ENCODE data around the gene IGF2BP3. TPM values are rescaled to one million over a fixed set of nuclear protein-coding genes. Genes with fewer than 3 reads are reported as not detected.

The IGF2BP3 gene
- polyA plus RNA-seq, 1 donor from 2014 or later: 5.4 TPM

DNA sequence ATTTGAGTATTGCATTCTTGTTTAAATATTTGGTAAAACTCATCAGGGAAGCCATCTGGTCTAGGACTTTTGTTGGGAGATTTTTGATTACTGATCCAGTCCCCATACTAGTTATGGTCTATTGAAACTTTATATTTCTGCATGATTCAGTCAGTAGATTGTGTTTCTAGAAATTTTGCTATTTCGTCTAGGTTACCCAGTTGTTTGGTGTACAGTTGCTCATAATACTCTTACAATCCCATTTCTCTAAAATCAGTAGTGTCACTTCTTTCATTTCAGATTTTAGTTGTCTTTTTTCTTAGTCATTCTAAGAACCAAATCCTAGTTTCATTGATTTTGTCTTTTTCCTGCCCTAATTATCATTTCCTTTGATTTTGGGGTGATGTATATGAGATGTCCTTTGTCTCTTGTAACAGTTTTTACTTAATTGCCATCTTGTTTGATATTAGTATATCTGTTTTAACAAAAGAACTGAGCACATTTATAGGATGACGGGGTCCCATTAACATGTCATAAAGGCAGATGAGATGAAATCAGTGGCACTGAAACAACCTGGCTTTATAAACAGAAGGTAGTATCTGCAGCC is 163.3 kb downstream of the IGF2BP3 start:
- Mint-ChIP-seq H3K27ac (no peak overlapping the region), H3K9me3 (peaks cover 0 to 2% (median 0%) of the 10 kb centered on the region in 3 donors), H3K4me3 (no peak overlapping the region), H3K36me3 (peaks cover 12% of the 10 kb centered on the region), H3K4me1 (peaks cover 25 to 28% (median 26%) of the 10 kb centered on the region in 3 donors), H3K27me3 (no peaks in the 10 kb centered on the region)

DNA sequence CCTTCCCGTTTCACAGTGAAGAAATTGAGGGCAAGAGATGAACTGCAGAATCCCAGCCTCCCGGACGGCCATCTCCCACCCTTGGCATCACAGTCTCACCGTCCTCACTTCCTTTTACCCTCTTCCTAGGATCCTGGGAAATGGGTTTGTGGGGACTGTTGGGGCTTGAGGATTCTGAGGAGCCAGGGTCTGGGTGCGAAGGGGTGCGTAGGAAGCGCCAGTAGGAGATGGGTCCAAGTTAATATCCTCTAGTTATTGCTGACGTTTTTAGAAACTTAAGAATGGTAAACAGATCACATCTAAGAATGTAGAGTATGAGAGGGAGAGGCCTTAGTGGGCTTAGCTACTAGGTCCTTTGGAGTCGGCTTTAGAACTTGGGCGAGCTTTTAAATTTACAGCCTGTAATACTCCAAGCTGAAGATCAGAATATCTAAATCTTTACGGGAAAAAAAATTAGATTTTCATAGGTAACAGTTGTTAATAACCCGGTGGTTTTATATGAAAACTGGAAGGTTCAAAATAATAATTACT is 170.5 kb downstream of the IGF2BP3 start:
- Mint-ChIP-seq H3K27me3 (no peaks in the 10 kb centered on the region), H3K9me3 (peaks cover 2 to 3% (median 2%) of the 10 kb centered on the region in 3 donors), H3K27ac (peak overlapping the region; percentile 66 to 98 (median 97)), H3K36me3 (peaks cover 6% of the 10 kb centered on the region), H3K4me1 (peaks cover 33 to 39% (median 38%) of the 10 kb centered on the region in 3 donors), H3K4me3 (peak overlapping the region; percentile 83 to 92 (median 91))

- Mint-ChIP-seq H3K27me3 (no peaks in the 10 kb centered on the region), H3K27ac (peak within 1 kb of the TSS; percentile 66 to 98 (median 97)), H3K36me3 (peaks cover 6% of the 10 kb centered on the region), H3K9me3 (peaks cover 2 to 3% (median 2%) of the 10 kb centered on the region in 3 donors), H3K4me3 (peak within 1 kb of the TSS; percentile 83 to 92 (median 91)), H3K4me1 (peaks cover 27 to 35% (median 31%) of the 10 kb centered on the region in 3 donors)
These were observed 171.2 kb downstream of the IGF2BP3 start, which contains the start of gene MALSU1 for GRCh38 chr7:23298885-23299769. MALSU1 (plus strand) TSS chr7:23299339; CDS start chr7:23299353, 14 bp downstream.

- peak overlapping the region; percentile 66 to 98 (median 97) for H3K27ac Mint-ChIP-seq
- peaks cover 2 to 3% (median 2%) of the 10 kb centered on the region in 3 donors for H3K9me3 Mint-ChIP-seq
- H3K4me1 Mint-ChIP-seq: peaks cover 26 to 33% (median 30%) of the 10 kb centered on the region in 3 donors
- H3K4me3 Mint-ChIP-seq: peak overlapping the region; percentile 83 to 92 (median 91)
- no peaks in the 10 kb centered on the region for H3K27me3 Mint-ChIP-seq
- peaks cover 6% of the 10 kb centered on the region for H3K36me3 Mint-ChIP-seq
These were observed 172.0 kb downstream of the IGF2BP3 start for GRCh38 chr7:23298141-23298881.

GRCh38 chr7:23295401-23295697 is 174.9 kb downstream of the IGF2BP3 start:
- no peaks in the 10 kb centered on the region for H3K27me3 Mint-ChIP-seq
- H3K4me3 Mint-ChIP-seq: no peak overlapping the region
- no peaks in the 10 kb centered on the region for H3K36me3 Mint-ChIP-seq
- H3K9me3 Mint-ChIP-seq: peaks cover 0 to 3% (median 2%) of the 10 kb centered on the region in 3 donors
- peaks cover 12 to 16% (median 12%) of the 10 kb centered on the region in 3 donors for H3K4me1 Mint-ChIP-seq
- no peak overlapping the region for H3K27ac Mint-ChIP-seq

DNA sequence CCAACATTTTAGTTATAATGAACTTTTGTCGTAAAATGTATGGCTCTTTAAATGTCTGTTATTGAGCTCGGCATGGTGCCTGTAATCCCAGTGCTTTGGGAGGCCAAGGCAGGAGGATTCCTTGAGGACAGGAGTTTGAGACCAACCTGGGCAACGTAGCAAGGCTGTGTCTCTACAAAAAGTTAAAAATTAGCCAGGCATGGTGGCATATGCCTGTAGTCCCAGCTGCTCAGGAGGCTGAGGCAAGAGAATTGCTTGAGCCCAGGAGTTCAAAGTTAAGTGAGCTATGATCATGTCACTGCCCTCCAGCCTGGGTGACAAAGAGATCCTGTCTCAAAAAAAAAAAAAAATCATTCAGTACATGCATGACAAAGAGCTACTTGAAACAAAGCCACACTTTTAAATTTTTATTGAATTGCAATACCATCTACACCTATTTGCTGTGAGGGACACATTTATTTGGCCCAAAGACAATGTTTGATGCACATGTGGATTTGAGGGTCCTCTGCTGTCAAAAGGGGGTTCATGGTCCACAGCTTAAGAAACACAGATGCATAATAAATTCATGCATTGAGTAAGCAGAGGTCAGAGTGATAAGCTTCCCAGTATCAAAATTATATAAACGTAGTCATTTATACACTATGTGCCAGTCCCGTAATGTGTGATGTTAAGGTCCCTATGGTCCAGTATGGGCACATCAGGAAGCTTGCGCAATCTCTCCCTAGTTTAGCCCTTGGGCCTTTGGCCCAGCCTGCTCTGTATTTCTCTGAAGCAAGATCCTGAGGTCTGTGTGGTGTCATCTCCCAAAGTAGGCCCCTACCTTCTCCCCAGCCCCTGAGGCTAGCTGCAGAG is 175.5 kb downstream of the IGF2BP3 start:
- H3K27ac Mint-ChIP-seq: no peak overlapping the region
- H3K36me3 Mint-ChIP-seq: no peaks in the 10 kb centered on the region
- peaks cover 0 to 3% (median 2%) of the 10 kb centered on the region in 3 donors for H3K9me3 Mint-ChIP-seq
- no peak overlapping the region for H3K4me3 Mint-ChIP-seq
- H3K27me3 Mint-ChIP-seq: no peaks in the 10 kb centered on the region
- H3K4me1 Mint-ChIP-seq: peaks cover 6 to 10% (median 9%) of the 10 kb centered on the region in 3 donors

DNA sequence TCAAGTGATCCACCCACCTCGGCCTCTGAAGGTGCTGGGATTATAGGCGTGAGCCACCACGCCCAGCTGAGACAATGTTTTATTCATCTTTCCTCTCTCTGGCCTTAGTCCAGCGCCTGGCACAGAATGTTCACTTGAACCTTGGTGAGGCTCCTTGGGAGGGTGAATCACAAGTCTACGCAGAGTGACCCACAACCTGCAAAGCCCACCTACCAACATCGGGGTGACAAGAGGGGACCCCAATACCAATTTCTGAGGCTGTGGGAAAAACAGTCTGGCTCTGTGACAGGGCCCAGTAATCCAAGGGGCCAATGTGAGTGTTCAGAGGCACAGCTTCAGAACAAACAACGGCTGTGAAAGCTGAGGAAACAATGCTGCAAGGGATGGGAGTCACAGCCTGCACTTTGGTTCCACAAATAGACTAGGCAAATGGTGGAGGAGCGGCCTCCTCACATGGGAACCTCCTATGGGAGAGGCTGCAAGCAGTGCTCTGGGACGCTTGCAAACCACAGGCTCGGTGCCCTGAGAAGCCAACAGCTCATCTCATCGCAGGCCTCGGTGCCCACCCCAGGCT is 176.7 kb downstream of the IGF2BP3 start:
- Mint-ChIP-seq H3K4me1 (peaks cover 0 to 4% (median 3%) of the 10 kb centered on the region in 3 donors), H3K27me3 (no peaks in the 10 kb centered on the region), H3K4me3 (no peak overlapping the region), H3K9me3 (peaks cover 0 to 3% (median 2%) of the 10 kb centered on the region in 3 donors), H3K27ac (no peak overlapping the region), H3K36me3 (no peaks in the 10 kb centered on the region)

DNA sequence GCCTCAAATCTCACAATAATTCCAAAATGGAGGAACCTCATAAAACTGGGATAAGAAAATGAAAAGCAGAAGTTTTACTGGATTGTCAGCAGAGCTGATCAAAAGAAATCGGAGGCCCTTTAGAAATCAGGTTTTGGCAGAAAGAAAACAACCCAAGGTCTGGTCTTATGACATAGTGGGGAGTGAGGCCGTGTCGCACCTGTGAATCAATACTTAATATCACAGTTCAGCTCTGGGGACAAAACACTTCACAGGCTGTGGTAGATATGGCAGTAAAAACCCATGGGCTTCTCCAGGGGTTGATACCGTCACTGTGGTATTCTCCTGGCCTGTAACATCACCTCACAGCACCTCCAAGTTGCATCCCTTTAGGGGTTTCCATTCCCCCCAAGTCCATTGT is 177.7 kb downstream of the IGF2BP3 start:
- Mint-ChIP-seq H3K27me3 (no peaks in the 10 kb centered on the region), H3K4me1 (no peaks in the 10 kb centered on the region), H3K9me3 (peaks cover 0 to 2% (median 0%) of the 10 kb centered on the region in 3 donors), H3K27ac (no peak overlapping the region), H3K36me3 (no peaks in the 10 kb centered on the region), H3K4me3 (no peak overlapping the region)

DNA sequence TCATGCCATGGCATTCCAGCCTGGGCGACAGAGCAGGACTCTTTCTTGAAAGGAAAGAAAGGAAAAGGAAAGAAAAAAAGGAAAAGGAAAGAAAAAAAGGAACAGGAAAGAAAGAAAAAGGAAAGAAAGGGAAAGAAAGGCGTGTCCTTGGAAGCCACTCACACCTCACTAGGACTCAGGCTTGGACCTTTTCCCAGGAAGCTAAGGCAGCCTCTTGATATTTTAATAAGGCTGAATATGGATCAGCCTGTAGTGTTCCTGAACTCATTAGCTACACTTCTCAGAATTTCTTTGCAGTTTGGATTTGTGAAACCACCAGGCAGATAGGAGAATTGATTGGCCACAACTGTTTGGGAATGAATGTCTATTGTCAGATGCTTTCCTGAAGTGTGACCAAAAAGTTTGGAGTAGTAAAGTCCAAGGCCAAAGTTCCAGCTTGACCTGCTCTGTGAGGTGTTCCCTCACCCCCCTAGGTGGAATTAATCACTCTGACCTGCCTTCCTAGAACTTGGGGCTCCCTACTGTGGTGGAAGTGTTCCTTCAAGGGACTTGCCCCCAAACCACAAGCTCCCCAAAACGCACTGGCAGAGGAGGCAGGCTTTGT is 178.2 kb downstream of the IGF2BP3 start:
- H3K27ac Mint-ChIP-seq: no peak overlapping the region
- no peaks in the 10 kb centered on the region for H3K4me1 Mint-ChIP-seq
- no peak overlapping the region for H3K4me3 Mint-ChIP-seq
- no peaks in the 10 kb centered on the region for H3K27me3 Mint-ChIP-seq
- H3K36me3 Mint-ChIP-seq: no peaks in the 10 kb centered on the region
- H3K9me3 Mint-ChIP-seq: peaks cover 0 to 2% (median 0%) of the 10 kb centered on the region in 3 donors

DNA sequence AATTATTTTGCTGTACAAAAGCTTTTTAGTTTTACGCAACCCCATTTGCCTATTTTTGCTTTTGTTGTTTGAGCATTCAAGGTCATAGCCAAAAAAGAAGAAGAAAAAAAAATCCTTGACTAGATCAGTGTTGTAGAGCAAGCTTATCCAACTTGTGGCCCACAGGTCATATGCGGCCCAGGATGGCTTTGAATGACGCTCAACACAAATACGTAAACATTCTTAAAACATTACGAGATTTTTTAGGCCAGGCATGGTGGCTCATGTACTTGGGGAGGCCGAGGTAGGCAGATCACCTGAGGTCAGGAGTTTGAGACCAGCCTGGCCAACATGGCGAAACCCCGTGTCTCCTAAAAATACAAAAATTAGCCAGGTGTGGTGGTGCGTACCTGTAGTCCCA is 179.3 kb downstream of the IGF2BP3 start:
- Mint-ChIP-seq H3K27ac (no peak overlapping the region), H3K27me3 (no peaks in the 10 kb centered on the region), H3K4me3 (no peak overlapping the region)

DNA sequence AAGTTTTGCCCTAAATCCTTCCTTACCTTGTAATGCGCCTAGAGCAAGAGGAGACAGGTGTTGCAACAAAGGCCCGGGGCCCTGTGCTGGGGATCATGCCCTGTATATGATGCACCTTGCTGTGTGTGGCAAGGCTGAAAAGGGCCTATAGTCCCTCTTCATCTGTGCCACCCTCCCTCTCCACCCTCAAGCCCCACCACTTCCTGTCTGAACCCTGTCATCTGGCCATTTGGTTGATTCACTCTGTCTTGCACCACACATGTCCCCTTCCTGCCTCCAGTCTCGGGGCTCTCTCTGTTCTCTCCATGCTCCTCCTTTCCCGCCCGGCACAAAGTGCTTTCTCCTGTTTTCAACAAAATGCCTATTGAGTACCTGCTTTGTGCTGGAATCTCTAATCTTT is 182.7 kb downstream of the IGF2BP3 start:
- Mint-ChIP-seq H3K4me1 (no peaks in the 10 kb centered on the region), H3K27me3 (no peaks in the 10 kb centered on the region), H3K36me3 (no peaks in the 10 kb centered on the region), H3K9me3 (no peaks in the 10 kb centered on the region), H3K4me3 (no peak overlapping the region), H3K27ac (no peak overlapping the region)

More for the DNA sequence above, 179.3 kb downstream of the IGF2BP3 start:
- H3K4me1 Mint-ChIP-seq: no peaks in the 10 kb centered on the region
- H3K9me3 Mint-ChIP-seq: no peaks in the 10 kb centered on the region
- H3K36me3 Mint-ChIP-seq: no peaks in the 10 kb centered on the region

GRCh38 chr7:23285657-23286646 is 184.3 kb downstream of the IGF2BP3 start:
- Mint-ChIP-seq H3K4me1 (no peaks in the 10 kb centered on the region), H3K36me3 (no peaks in the 10 kb centered on the region), H3K9me3 (no peaks in the 10 kb centered on the region), H3K27me3 (no peaks in the 10 kb centered on the region), H3K4me3 (no peak overlapping the region), H3K27ac (peak overlapping the region in 1 of 3 donors; percentile 33)
